GM12864 (cell line): Measurements from ENCODE around the gene IFNGR2.
"Not testable (repeated sequence)": the region's sequence is repeated elsewhere in the genome, so short reads cannot be mapped to it uniquely, and the experiment has no call there.

Experiments
- DNase-seq: peaks from one replicate; pipeline ENCODE4 v3.0.0-alpha.2; 2011; ENCODE audit warnings: low read depth
- H3K4me3 ChIP-seq: 2 replicates; pipeline ENCODE4 v1.5.1; 2011; ENCODE audit warnings: mild to moderate bottlenecking, low read depth, low read length, control low read depth
- CTCF ChIP-seq: IDR thresholded peaks from 2 replicates; pipeline ENCODE4 v1.5.1; 2011; ENCODE audit warnings: low read depth, mild to moderate bottlenecking, moderate library complexity, low read length, control low read depth, inconsistent platforms; ENCODE audit errors: missing control alignments

The IFNGR2 gene

GRCh38 chr21:33375101-33375644 lies 28.0 kb upstream of the IFNGR2 start:
- H3K4me3 ChIP-seq, result no peak overlapping the region
- TF ChIP-seq CTCF, result no peak
- no peak for DNase-seq

- DNase-seq, result no peak
- no peak for TF ChIP-seq CTCF
- H3K4me3 ChIP-seq, result no peak overlapping the region
Measured at GRCh38 chr21:33377221-33377920, 25.8 kb upstream of the IFNGR2 start.

DNA sequence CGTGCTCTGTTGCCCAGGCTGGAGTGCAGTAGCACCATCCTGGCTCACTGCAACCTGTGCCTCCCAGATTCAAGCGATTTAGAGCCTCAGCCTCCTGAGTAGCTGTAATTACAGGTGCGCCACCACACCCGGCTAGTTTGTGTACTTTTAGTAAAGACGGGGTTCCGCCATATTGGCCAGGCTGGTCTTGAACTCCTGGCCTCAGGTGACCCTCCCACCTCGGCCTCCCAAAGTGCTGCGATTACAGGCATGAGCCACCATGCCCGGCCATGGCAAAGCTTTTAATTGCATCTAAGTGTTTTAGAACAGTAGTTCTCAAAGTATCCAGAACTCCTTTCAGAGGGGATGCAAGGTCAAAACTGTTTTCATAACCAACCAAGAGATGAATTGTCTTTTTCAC lies 25.1 kb upstream of the IFNGR2 start:
- no peak for TF ChIP-seq CTCF
- no peak overlapping the region for H3K4me3 ChIP-seq
- no peak for DNase-seq

DNA sequence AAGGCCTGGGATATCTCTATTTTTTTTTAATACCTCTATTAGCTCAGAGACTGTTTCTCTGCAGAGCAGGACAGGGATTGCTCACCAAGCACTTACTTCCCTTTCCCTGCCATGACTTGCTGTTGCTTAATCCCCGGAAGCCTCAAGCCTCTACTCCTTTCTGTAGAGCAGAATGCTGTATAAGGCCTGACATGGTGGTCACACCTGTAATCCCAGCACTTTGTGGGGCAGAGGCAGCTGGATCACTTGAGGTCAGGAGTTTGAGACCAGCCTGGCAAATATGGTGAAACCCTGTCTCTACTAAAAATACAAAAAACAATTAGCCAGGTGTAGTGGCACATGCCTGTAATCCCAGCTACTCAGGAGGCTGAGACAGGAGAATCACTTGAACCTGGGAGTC lies 23.3 kb upstream of the IFNGR2 start:
- not testable (repeated sequence) for H3K4me3 ChIP-seq, DNase-seq

DNA sequence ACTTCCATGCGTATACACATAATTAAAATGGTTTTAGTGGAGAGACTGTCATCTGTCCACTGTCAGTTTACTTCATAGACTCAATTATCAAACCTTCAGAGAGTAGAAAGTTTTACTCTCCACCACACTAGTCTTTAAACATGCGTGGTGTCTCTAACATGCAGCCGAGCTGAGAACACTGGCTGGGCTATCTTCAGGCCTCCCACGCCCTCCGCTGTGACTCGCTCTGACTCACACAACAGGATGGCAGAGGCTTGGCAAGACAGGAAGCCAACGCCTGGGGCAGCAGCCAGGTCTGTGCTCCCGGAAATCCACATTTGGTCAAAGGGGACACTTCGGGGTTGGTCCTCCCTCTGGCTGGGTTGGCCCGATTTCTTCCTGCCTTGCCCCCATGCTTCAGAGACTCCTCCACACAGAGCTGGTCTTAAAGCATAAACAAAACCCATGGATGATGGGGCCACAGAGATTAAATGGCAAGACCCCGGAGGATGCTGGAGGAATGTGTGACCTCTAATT lies 22.7 kb upstream of the IFNGR2 start:
- DNase-seq, result peak; percentile 90
- no peak overlapping the region for H3K4me3 ChIP-seq
- TF ChIP-seq CTCF, result no peak

GRCh38 chr21:33381381-33381780 lies 21.8 kb upstream of the IFNGR2 start:
- not testable (repeated sequence) for H3K4me3 ChIP-seq, DNase-seq

GRCh38 chr21:33383056-33383888 lies 19.9 kb upstream of the IFNGR2 start:
- peak overlapping the region; percentile 45 for H3K4me3 ChIP-seq
- TF ChIP-seq CTCF, result no peak
- DNase-seq, result peak; percentile 96

DNA sequence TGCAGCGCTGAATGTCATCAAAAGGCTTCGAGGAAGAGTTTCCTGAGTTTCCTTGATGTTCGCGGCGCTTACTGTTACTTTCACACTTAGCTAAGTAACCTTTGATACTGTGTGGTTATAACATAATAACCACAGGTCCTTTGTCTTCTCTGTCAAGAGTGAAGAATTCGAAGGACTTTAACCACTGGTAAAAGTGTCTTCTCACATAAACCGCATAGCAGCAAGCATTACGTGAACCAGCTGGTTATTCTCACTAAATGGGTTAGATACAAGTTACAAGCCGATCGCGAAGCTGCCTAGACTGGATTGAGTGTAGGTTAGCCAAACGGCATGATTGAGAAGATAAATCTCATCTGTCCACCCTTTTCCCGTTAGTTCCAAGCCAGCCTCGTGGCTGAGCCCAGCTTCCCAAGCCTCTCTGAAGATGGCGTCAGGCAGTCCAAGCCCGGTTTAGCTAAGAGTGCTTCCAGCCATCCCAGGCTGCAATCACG lies 18.3 kb upstream of the IFNGR2 start:
- TF ChIP-seq CTCF, result no peak
- no peak overlapping the region for H3K4me3 ChIP-seq
- no peak for DNase-seq
